T-helper 1 cell (primary cell): ENCODE data around the gene SHC2.
"Not testable (repeated sequence)": the region's sequence is repeated elsewhere in the genome, so short reads cannot be mapped to it uniquely, and the experiment has no call there.

Experiments used
- DNase-seq, 5 donors: peaks; one replicate each; pipeline ENCODE4 v3.0.0-alpha.2; 2012 to 2020

Gene SHC2

DNA sequence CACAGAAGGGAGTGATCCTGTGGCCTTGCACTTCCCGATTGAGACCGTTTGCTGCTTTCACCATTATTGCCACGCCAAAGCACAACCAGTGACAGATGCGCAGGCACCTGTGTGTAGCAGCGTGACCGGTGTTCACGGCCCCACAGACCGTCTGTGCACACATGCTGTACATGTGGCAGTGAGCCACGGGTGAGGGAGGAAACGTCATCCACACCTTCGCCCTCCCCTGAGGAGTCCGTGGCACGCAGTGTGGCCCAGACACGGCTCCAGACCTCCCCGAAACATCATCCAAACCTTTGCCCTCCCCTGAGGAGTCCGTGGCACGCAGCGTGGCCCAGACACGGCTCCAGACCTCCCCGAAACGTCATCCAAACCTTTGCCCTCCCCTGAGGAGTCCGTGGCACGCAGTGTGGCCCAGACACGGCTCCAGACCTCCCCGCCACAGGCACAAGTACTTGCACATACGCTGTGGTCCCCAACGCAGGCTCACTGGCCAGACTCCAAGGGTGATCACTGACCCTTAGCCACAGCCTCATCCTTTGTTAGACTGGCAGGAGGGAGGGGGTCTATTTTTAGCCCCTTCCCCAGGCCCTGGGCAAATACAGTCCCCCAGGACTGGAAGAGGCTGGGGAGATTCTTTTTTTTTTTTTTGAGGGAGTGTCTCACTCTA lies 7.9 kb upstream of the SHC2 start:
- no peak for DNase-seq

DNA sequence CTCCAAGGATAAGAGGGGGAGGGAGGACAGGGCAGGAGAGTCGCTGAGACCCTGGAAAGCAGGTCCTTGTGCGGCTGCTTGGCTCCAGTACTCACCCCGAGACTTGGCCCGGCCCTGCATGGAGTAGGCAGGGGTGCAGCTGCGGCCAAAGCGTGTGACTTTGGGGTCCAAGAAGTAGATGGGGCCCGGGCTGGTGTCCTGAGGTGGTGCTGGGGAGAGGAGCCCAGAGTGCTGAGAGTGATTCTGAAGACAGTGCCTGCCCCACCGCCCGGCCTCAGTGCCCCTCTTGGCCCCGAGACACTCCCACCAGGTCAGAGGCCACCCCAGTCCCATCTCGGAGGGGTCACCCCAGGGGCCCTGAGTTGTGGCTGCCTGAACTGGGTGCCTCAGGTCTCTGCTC lies 6.7 kb upstream of the SHC2 start:
- no peak for DNase-seq

DNA sequence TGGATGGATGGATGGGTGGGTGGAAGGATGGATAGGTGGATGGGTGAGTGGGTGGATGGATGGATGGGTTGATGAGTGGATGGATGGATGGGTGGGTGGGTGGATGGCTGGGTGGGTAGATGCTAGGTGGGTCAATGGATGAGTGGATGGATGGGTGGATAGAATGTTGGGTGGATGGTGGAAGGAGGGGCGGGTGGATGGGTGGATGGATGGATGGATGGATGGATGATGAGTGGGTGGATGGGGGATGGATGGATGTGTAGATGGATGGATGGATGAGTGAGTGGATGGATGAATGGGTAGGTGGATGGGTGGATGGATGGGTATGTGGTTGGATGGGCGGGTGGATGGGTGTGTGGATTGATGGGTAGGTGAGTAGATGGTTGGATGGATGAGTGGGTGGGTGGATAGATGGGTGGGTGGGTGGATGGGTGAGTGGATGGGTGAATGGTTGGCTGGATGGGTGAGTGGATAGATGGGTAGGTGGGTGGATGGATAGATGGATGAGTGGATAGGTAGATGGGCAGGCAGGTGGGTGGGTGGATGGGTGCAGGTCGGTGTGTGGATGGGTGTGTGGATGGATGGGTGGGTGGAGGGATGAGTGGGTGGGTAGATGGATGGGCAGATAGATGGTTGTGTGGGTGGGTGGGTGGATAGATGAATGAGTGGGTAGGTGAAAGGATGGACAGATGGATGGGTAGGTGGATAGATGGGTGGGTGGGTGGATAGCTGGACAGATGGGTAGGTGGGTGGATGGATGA lies 4.4 kb upstream of the SHC2 start:
- DNase-seq: no peak

DNA sequence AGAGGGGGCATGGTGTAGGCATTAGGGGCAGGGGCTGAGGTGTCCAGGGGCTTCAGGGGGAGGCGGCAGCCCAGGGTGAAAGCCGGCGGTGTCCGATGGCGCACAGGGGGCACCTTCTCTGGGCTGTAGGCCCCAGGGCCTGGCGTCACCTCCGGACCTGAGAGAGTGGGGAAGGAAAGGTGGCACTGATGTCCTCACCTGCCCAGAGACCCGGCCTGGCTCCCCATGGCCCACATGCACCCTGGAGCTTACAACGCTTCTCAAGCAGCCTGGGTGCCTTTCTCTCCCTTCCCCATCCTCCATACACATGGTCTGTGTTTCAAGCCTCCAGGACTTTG lies 3.3 kb upstream of the SHC2 start:
- DNase-seq: no peak

DNA sequence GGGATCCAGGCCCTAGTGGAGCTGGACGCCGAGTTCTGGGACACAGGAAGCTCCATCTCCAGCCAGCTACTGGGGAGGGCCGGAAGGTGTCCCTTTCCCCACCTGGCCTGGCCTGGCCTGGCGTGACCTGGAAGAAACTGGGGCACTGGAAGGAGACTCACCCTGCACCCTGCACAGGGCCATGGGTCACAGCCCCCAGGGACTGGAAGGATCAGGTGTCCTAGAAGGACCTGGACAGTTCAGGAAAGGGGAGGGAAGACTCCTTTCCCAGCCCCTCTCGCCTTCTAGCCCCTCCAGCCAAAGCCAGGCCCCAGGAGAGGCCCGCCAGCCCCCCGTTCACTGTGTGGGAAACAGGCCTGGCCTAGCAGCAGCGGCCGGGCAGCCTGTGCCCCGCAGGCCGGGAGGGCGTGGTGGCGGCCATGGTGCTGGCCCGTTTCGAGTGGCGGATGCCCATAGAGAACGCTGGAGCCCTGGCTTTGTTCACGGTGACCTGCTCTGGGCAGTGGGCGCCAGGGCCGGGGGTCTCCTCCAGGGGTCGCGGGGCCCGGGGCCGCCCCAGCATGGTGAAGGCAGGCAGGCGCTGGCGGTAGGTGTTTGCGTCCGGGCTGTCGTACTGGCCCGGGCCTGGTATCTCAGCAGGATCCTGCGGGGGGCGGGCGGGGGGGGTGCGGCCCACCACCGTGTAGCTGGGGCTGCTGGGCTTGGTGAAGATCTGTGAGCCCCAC lies 2.8 kb upstream of the SHC2 start:
- no peak for DNase-seq

DNA sequence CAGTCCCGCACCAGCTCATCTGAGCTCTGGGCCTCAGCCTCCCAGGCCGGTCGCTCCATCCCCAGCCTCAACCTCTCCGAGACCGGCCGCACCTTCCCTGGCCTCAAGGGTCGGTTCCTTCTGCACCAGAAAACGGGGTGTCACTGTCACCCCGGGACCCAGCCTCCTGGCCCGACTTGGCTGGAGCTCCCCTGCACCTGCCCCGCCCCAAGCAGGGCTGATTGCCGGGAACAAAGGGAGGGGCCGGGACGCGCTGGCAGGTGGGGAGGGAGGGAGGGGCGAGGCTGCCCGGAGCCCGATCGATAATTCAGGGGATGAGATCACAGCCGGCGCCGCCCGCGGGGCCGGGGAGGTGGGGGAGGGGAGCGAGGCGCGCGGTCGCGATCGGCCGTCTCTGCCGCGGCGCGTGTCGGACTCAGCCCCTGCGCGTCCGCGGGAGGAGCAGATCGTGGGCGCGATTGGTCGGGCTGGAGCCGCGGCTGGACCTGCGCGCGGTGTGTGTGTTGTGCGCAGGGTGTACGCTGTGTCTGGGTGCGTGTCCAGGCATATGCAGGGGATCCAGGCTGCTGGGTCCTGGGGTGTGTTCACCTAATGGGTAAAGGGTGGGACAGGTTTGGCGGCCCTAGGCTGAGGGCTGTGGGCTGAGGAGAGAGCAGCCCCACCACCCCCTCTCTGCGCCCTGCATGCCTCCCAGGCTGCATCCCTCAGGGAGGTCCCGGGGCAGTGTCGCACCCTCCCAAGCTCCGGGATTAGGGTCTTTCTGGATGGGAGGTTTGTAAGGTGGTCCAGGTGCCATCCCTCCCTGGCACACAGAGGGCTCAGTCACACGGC lies 1.1 kb upstream of the SHC2 start:
- DNase-seq: no peak

DNA sequence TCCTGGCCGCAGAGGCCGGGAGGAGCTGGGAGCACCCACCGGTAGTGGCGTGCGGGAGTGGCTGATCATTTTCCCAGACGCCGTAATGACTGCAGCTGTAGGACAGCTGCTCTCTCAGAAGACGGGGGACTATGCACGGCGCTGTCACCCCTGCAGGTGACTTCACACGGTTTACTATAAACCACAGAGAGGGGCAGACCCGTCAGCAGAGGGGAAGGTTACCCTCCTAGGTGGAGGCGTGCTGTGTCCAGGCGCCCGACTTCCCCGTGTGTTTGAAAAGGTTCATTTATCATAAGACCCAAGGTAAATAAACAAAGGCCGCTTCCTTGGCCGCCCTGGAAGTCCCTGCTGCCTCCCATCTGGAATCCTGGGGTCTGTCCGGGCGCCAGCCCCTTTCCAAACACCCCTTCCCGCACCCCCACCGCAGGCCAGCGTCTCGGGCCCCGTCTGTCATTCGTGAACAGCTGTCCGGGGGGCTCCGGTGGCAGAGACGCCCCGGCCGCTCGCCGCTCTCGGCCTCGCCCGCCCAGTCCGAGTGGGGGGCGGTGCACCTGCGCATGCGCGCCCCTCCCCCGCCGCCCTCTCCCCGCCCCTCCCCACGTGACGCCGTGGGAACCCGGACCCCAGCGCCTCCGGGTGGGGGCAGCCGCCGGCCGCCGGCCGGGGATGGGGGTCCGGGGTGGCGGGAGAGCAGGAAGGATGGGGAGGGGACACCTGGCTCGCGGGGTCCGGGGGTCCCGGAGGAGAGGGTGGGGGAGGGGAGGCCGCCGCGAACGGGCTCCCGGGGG lies 915 bp downstream of the SHC2 start:
- DNase-seq: no peak

DNA sequence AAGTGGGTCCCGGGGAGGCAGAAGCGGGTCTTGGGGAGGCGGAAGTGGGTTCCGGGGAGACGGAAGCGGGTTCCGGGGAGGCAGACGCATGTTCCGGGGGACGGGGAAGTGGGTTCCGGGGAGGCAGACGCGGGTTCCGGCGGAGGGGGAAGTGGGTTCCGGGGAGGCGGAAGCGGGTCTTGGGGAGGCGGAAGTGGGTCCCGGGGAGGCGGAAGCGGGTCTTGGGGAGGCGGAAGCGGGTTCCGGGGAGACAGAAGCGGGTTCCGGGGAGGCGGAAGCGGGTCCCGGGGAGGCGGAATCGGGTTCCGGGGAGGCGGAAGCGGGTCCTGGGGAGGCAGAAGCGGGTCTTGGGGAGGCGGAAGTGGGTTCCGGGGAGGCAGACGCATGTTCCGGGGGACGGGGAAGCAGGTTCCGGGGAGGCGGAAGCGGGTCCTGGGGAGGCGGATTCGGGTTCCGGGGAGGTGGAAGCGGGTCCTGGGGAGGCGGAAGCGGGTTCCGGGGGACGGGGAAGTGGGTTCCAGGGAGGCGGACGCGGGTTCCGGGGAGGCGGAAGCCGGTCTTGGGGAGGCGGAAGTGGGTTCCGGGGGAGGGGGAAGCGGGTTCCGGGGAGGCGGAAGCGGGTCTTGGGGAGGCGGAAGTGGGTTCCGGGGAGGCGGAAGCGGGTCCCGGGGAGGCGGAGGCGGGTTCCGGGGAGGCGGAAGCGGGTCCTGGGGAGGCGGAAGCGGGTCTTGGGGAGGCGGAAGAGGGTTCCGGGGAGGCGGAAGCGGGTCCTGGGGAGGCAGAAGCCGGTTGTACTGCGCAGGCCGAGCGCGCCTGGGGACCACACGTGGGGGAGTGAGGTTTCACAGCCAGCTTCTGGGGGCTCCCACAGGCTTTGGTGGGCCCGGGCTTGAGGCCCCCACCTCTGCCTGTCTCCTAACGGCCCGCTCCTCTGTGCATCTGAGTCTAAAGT lies 2.5 kb downstream of the SHC2 start:
- DNase-seq: no peak

DNA sequence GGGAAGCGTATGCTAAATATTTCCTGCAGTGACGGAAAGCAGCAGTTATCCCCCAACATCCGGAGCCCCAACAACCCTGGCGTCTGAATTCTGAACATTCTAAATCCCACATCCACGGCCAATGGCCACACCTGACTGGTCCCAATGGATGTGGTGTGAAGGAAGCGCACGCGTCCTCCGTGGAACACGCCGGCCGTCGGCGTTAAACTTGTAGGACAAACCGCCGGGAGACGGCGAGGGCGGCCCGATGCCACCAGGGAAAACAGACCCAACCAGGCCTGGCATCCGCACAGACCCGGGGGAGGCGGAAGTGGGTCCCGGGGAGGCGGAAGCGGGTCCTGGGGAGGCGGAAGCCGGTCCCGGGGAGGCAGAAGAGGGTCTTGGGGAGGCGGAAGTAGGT lies 3.2 kb downstream of the SHC2 start:
- no peak for DNase-seq

DNA sequence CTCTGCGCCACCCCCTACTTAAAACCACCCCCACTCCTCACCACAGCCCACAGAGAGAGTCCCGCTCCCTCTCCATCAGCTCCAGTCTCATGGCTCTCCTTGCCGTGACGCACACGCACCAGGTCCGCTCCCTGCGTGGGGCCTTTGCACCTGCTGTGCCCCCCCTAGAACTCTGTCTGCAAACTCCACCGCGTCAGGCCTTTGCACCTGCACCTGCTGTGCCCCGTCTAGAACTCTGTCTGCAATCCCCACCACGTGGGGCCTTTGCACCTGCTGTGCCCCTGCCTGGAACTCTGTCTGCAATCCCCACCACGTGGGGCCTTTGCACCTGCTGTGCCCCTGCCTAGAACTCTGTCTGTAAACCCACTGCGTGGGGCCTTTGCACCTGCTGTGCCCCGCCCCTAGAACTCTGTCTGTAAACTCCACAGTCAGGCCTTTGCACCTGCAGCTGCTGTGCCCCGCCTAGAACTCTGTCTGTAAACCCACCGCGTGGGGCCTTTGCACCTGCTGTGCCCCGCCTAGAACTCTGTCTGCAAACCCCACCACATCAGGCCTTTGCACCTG lies 4.2 kb downstream of the SHC2 start:
- no peak for DNase-seq

DNA sequence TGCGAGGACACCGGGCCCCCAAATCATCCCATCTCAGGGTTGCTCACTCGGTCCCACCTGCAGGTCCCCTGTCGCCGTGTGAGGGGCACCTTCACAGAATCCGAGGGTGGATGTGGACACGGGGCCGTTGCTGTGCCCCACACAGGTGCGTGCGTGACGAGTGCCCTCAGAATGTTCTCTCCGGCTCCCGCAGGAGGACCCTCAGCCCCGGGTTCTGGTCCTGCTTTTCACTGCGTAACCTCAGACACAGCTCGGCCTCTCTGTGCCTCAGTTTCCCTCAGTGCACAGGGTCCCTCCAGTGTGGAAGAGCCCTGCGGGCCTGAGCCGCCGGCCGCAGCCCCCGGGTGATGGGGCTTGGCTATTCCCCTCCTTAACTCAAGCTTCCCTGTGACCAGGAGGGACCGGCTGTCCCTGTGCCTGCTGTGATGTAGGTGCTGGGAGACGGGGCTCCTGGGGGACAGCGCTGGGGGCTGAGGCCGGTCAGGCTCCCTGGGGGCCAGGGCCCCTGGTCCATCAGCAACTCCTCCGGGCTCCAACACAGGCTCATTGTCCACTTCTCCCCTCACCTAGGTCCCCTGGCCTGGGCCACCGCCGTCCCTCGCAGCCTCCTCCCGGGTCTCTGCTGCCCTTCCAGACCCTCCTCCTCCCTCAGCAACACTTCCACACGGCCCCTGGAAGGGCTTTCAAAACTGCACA lies 4.8 kb downstream of the SHC2 start:
- no peak for DNase-seq

DNA sequence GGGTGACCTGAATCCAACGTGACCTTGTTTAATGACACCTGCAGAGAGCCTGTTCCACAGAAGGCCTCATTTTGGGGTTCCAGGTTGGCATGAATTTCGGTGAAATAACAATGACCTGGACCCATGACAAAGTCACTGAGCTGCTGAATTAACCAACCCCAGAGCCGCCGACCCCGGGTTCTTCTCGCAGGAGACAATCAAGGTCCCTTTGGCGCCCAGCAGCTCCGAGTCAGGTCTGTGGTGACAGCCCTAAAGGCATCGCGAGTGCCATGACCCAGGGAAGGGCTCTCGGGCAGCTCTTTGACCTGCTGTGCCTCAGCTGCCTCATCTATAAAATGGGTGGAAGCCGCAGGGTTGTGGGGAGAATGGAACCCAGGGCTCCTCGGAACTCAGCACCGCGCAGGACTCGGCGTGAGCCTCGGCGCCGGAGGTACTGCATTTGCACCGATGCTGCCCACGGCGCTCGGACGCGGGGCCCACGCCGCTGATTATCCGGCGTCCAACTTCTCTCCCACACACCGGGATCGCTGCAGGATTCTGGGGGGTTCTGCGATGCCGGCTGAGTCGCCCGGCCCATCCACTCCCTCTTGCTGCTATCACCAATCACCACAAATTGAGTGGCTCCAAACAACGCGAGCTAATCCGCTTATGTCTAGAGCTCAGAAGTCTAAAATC lies 5.7 kb downstream of the SHC2 start:
- DNase-seq: no peak

DNA sequence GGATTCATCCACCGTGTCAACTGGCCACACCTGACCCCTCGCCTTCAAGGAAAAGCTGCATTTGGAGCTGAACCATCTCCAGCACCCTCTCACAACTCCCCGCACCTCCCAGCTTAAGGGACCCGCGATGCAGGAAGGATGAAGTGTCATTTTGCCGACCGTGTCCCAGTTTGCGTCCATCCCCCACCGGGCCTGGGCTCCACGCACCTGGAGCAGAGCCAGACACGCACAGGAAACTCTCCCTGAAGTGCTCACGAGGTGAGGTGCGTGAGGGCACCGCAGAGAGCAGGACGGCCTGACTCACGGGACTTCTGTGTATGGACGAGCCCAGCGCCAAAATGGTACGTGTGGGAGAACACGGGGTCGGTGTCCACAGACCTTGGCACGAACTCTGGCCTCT lies 7.2 kb downstream of the SHC2 start:
- no peak for DNase-seq

DNA sequence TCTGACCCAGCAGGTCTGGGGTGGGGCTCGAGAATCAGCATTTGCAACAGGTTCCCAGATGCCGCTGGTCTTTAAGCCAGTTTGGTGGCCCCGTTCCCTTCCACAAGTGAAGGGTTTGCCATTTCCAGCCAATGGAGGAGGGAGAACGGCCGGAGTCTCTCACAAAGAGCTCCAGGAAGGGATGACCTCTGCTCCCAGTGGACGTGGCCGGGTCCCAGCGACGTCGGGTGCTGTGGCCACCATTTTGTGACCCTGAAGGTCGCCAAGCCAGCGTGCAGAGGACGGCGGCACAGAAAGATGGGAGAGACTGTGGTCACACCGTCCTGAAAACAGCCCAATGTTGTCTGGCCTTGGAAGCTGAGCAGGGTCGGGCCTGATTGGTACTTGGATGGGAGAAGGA lies 8.0 kb downstream of the SHC2 start:
- DNase-seq: no peak

DNA sequence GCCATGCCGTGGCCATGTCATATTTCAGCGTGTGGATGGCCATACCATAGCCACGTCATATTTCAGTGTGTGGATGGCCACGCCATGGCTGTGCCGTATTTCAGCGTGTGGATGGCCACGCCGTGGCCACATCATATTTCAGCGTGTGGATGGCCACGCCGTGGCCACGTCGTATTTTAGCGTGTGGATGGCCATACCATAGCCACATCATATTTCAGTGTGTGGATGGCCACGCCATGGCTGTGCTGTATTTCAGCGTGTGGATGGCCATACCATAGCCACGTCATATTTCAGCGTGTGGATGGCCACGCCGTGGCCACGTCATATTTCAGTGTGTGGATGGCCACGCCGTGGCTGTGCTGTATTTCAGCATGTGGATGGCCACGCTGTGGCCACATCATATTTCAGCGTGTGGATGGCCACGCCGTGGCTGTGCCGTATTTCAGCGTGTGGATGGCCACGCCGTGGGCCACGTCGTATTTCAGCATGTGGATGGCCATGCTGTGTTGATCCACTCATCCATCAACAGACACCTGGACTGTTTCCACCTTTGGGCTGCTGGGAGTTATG lies 9.8 kb downstream of the SHC2 start:
- DNase-seq: not testable (repeated sequence)

DNA sequence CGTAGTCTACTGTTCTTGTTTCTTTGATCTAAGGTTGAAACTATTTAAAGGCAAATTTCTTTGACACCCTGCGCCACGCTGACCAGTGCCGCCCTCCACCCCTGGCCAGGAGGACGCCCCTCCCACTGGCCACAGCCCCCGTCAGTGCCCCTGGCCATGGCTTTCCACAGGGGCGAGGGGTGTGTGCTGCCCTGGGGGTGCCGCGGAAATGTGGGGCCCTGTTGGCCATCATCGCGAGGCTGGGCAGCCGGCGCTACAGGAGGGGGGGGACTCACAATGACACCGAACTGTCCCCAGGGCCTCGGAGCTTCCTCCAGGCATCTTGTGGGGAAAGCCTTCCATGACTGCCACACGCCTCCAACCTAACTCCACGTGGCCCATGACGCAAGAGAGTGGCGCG lies 10.9 kb downstream of the SHC2 start:
- no peak for DNase-seq

DNA sequence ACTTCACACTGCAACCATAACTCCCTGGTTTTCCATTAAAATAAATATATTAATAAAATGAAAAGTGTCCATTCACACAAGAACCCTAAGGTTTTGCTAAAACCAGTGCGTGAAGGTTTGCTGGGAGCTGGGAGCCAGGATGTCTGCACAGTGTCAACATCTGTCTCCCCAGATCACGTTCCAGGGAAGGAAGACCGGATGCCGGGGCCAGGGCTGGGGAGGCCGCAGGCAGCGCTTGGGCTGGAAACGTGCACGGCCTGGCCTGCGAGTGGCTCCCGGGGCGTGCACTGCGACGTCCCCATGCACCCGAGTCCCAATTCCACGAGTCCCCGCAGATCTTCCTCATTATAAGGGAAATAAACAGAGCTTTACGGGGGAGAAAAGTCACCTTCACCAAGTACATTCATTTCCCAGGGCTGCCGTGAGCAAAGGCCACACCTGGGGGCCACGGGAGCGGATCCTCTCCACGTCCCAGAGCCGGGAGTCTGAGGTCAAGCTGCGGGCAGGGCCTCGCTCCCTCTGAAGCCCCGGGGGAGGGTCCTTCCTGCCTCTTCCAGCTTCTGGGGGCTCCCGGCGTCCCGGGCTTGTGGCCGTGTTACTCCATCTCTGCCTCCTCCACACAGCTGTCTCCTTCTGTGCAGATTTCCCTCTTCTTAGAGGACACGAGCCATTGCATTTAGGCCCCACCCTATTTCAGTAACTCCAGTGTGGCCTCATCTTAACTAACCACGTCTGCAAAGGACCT lies 12.8 kb downstream of the SHC2 start:
- DNase-seq: no peak

DNA sequence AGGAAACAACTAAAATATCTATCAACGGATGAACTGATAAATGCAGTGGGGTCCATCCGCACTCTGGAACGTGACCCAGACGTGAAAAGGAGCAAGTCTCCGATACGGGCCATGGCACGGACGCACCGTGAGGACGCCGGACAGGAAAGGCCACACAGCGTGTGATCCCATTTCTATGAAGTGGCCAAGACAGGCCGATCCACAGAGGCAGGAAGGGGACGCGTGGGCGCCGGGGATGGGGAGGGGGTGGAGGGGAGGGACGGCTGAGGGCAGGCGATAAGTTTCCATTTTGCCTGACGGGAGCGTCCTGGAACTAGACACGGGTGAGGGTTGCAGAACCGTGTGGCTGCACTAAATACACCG lies 13.8 kb downstream of the SHC2 start:
- no peak for DNase-seq
